ENCODE results near the gene DST. TPM values are rescaled to one million over a fixed set of nuclear protein-coding genes. Genes with fewer than 3 reads are reported as not detected.

Gene DST
- total and polyA plus RNA-seq, 2 donors (not counting 1 experiment from before 2014, with no cell fraction given) = 1.5 to 1.9 TPM

GRCh38 chr6:56658326-56658725 is 15.6 kb upstream of the DST start:
- Histone ChIP-seq H3K9ac (ENCODE audit: low read length) (no peak overlapping the region), H2AFZ (ENCODE audit: insufficient read depth, low read depth, low read length, poor library complexity, severe bottlenecking) (no peak overlapping the region), H3K27me3 (replicated peaks in 1 of 4; ENCODE audit: control extremely low read depth in 1 of 4, control insufficient read depth in 3 of 4, insufficient read depth in 4 of 4, low read length in 3 of 4) (no peaks in the 10 kb centered on the region), H3K4me3 (ENCODE audit: control extremely low read depth in 1 of 5, extremely low read depth in 1 of 5, insufficient read depth in 1 of 5, low read depth in 2 of 5, low read length in 4 of 5) (no peak overlapping the region), H3K4me1 (ENCODE audit: control insufficient read depth in 2 of 2, insufficient read depth in 2 of 2, low read length in 2 of 2) (no peaks in the 10 kb centered on the region), H3K9me3 (ENCODE audit: control extremely low read depth in 1 of 3, control insufficient read depth in 2 of 3, insufficient read depth in 1 of 3, low read length in 2 of 3) (no peaks in the 10 kb centered on the region), H3K4me2 (replicated peaks; ENCODE audit: low read depth, low read length, poor library complexity, severe bottlenecking) (no peak overlapping the region), H3K36me3 (replicated peaks in 1 of 2; ENCODE audit: control extremely low read depth in 1 of 2, control insufficient read depth in 1 of 2, extremely low read depth in 1 of 2, insufficient read depth in 2 of 2, low read length in 1 of 2) (no peaks in the 10 kb centered on the region), H4K20me1 (ENCODE audit: control insufficient read depth, insufficient read depth, low read length, poor library complexity, severe bottlenecking) (no peaks in the 10 kb centered on the region), H3K79me2 (ENCODE audit: control insufficient read depth, insufficient read depth, low read length) (no peaks in the 10 kb centered on the region), H3K27ac (ENCODE audit: low read length in 2 of 2) (no peak overlapping the region)
- no peak for ATAC-seq (ENCODE audit: low read depth)
- H3K27me3 Mint-ChIP-seq = no peaks in the 10 kb centered on the region
- H3K9me3 Mint-ChIP-seq (ENCODE audit: insufficient read depth) = no peaks in the 10 kb centered on the region
- CTCF ChIA-PET = no interaction called here
- DNase-seq = no peak
- no peak overlapping the region for H3K4me3 Mint-ChIP-seq
- POLR2A ChIA-PET = no interaction called here
- TF ChIP-seq CTCF (IDR thresholded peaks at IDR 0.05) (no peak), EZH2 (IDR thresholded peaks at IDR 0.05; ENCODE audit: borderline replicate concordance, insufficient read depth, low read depth, low read length, poor library complexity, severe bottlenecking) (no peak)
- intact Hi-C loops (cut with micrococcal nuclease) = no loop called here
- H3K4me1 Mint-ChIP-seq = no peaks in the 10 kb centered on the region
- H3K27ac Mint-ChIP-seq = no peak overlapping the region
- WGBS (ENCODE audit: insufficient coverage) = 100% methylated on average over 1 of the region's 5 CpGs

GRCh38 chr6:56657354-56657753 is 14.7 kb upstream of the DST start:
- Histone ChIP-seq H3K4me1 (ENCODE audit: control insufficient read depth in 2 of 2, insufficient read depth in 2 of 2, low read length in 2 of 2) (no peaks in the 10 kb centered on the region), H3K36me3 (replicated peaks in 1 of 2; ENCODE audit: control extremely low read depth in 1 of 2, control insufficient read depth in 1 of 2, extremely low read depth in 1 of 2, insufficient read depth in 2 of 2, low read length in 1 of 2) (no peaks in the 10 kb centered on the region), H3K4me3 (ENCODE audit: control extremely low read depth in 1 of 5, extremely low read depth in 1 of 5, insufficient read depth in 1 of 5, low read depth in 2 of 5, low read length in 4 of 5) (no peak overlapping the region), H3K27ac (ENCODE audit: low read length in 2 of 2) (no peak overlapping the region), H3K4me2 (replicated peaks; ENCODE audit: low read depth, low read length, poor library complexity, severe bottlenecking) (no peak overlapping the region), H4K20me1 (ENCODE audit: control insufficient read depth, insufficient read depth, low read length, poor library complexity, severe bottlenecking) (no peaks in the 10 kb centered on the region), H2AFZ (ENCODE audit: insufficient read depth, low read depth, low read length, poor library complexity, severe bottlenecking) (no peak overlapping the region), H3K9ac (ENCODE audit: low read length) (no peak overlapping the region), H3K79me2 (ENCODE audit: control insufficient read depth, insufficient read depth, low read length) (no peaks in the 10 kb centered on the region), H3K27me3 (replicated peaks in 1 of 4; ENCODE audit: control extremely low read depth in 1 of 4, control insufficient read depth in 3 of 4, insufficient read depth in 4 of 4, low read length in 3 of 4) (no peaks in the 10 kb centered on the region), H3K9me3 (ENCODE audit: control extremely low read depth in 1 of 3, control insufficient read depth in 2 of 3, insufficient read depth in 1 of 3, low read length in 2 of 3) (no peaks in the 10 kb centered on the region)
- H3K27me3 Mint-ChIP-seq = no peaks in the 10 kb centered on the region
- H3K9me3 Mint-ChIP-seq (ENCODE audit: insufficient read depth) = no peaks in the 10 kb centered on the region
- H3K27ac Mint-ChIP-seq = no peak overlapping the region
- ATAC-seq (ENCODE audit: low read depth) (no peak), DNase-seq (no peak)
- no peak overlapping the region for H3K4me3 Mint-ChIP-seq
- ChIA-PET CTCF (no interaction called here), POLR2A (no interaction called here)
- WGBS (ENCODE audit: insufficient coverage) = no CpG with 5 or more reads among the region's 3 CpGs
- no peaks in the 10 kb centered on the region for H3K4me1 Mint-ChIP-seq
- TF ChIP-seq EZH2 (IDR thresholded peaks at IDR 0.05; ENCODE audit: borderline replicate concordance, insufficient read depth, low read depth, low read length, poor library complexity, severe bottlenecking) (no peak), CTCF (IDR thresholded peaks at IDR 0.05) (no peak)
- intact Hi-C loops (cut with micrococcal nuclease) = no loop called here

All from B cell (primary cell).